K562 (cell line): ENCODE measurements around the gene TNKS2. TPM values are rescaled to one million over a fixed set of nuclear protein-coding genes. Genes with fewer than 3 reads are reported as not detected.

ENCODE experiments used
- ATAC-seq: fragments of 200-7000 bp; cut with Tn5 transposase; 3 replicates; pipeline ENCODE4 v1.9.1; 2020; ENCODE audit warnings: moderate library complexity
- BruUV-seq: library from RNA; stranded (reverse); fragments of 400-500 nt; replicated peaks from 2 replicates; lab custom pipeline; 2021; lab: Mats Ljungman, UMichigan
- CTCF ChIA-PET: fragments of 300-600 bp; formaldehyde crosslinking; extraction: SDS; loops from one replicate; lab custom pipeline; 2021; ENCODE audit warnings: low intra/inter-chr PET ratio; lab: Yijun Ruan, JAX
- POLR2A ChIA-PET: fragments of 300-600, 350-650 bp; sonication (Branson Sonifier 250); formaldehyde crosslinking; extraction: SDS; loops from one replicate; lab custom pipeline; 2021; ENCODE audit warnings: antibody characterized with exemption, inconsistent platforms; lab: Yijun Ruan, JAX
- DNase-seq, 4 experiments: peaks; one replicate each; pipeline versions ENCODE4 v3.0.0 to v3.0.0-alpha.2; 2011 to 2018; ENCODE audit warnings: low spot score in 3 of 4, mixed read lengths in 3 of 4; ENCODE audit errors: extremely low read depth in 1 of 4
- FAIRE-seq: peaks from 2 replicates; lab custom pipeline; 2011; peaks lifted over from hg19 to GRCh38; lab: Jason Lieb, UNC
- H2AFZ ChIP-seq: 2 replicates; pipeline ENCODE4 v1.6.0; 2011; ENCODE audit warnings: low read depth, low read length, control low read depth, inconsistent platforms
- H3K27ac ChIP-seq: fragments of 200-600 bp; 3 replicates; pipeline ENCODE4 v1.8.0; 2011; ENCODE audit warnings: low read depth, mild to moderate bottlenecking, control low read depth, inconsistent platforms, low read length, moderate library complexity, mixed read lengths; ENCODE audit errors: extremely low read depth
- H3K27me3 ChIP-seq, 2 experiments: fragments of 300-600 bp in 1 of 2; 2 replicates in 1 of 2; 3 replicates in 1 of 2; pipeline versions ENCODE4 v1.6.0 to v1.8.0; 2011; ENCODE audit warnings: inconsistent platforms in 2 of 2, low read length in 2 of 2, mild to moderate bottlenecking in 1 of 2, mixed read lengths in 1 of 2, moderate library complexity in 1 of 2; ENCODE audit not compliant: control insufficient read depth in 2 of 2, insufficient read depth in 2 of 2
- H3K36me3 ChIP-seq: fragments of 300-600 bp; 3 replicates; pipeline ENCODE4 v1.8.0; 2011; ENCODE audit warnings: mild to moderate bottlenecking, low read length, inconsistent platforms; ENCODE audit not compliant: control insufficient read depth, insufficient read depth
- H3K4me1 ChIP-seq, 2 experiments: fragments of 200-600 bp in 1 of 2; replicated peaks in 1 of 2; 2 replicates in 1 of 2; 3 replicates in 1 of 2; pipeline versions ENCODE4 v1.5.1 to v1.8.0; 2011; ENCODE audit warnings: inconsistent platforms in 2 of 2, low read length in 2 of 2, mild to moderate bottlenecking in 1 of 2, mixed read lengths in 1 of 2, moderate library complexity in 1 of 2; ENCODE audit not compliant: control insufficient read depth in 2 of 2, insufficient read depth in 2 of 2
- H3K4me2 ChIP-seq: 2 replicates; pipeline ENCODE4 v1.6.1; 2011; ENCODE audit warnings: low read length, control low read depth, inconsistent platforms, mixed read lengths; ENCODE audit not compliant: insufficient read depth
- H3K4me3 ChIP-seq: fragments of 200-600 bp; sonication (generic), shearing (Covaris generic); 2 replicates; pipeline ENCODE4 v1.5.1; 2016; ENCODE audit warnings: control low read depth, inconsistent platforms
- H3K79me2 ChIP-seq: fragments of 200-600 bp; 3 replicates; pipeline ENCODE4 v1.8.0; 2011; ENCODE audit warnings: low read length, inconsistent platforms; ENCODE audit not compliant: control insufficient read depth, insufficient read depth
- H3K9ac ChIP-seq, 2 experiments: 2 replicates each; pipeline versions ENCODE4 v1.6.0 to v1.6.1; 2011; ENCODE audit warnings: low read depth in 2 of 2, low read length in 2 of 2, control low read depth in 1 of 2, inconsistent platforms in 1 of 2, mild to moderate bottlenecking in 1 of 2, mixed read lengths in 1 of 2; ENCODE audit not compliant: insufficient read depth in 1 of 2
- H3K9me1 ChIP-seq: one replicate; pipeline ENCODE4 v1.6.0; 2011; ENCODE audit warnings: inconsistent platforms, mild to moderate bottlenecking, low read length, moderate library complexity; ENCODE audit not compliant: control insufficient read depth, insufficient read depth
- H3K9me3 ChIP-seq: replicated peaks from 2 replicates; pipeline ENCODE4 v1.5.1; 2011; ENCODE audit warnings: low read depth, low read length, inconsistent platforms; ENCODE audit not compliant: control insufficient read depth, insufficient read depth
- H4K20me1 ChIP-seq: replicated peaks from 2 replicates; pipeline ENCODE4 v1.6.1; 2011; ENCODE audit warnings: low read length, inconsistent platforms, mixed read lengths; ENCODE audit not compliant: control insufficient read depth, insufficient read depth
- BDP1 ChIP-seq: IDR thresholded peaks from 3 replicates; pipeline ENCODE4 v1.6.1; 2011; ENCODE audit not compliant: insufficient read length, insufficient read depth
- BRF1 ChIP-seq: IDR thresholded peaks from 3 replicates; pipeline ENCODE4 v1.6.1; 2011; ENCODE audit warnings: borderline replicate concordance, mild to moderate bottlenecking; ENCODE audit not compliant: insufficient read length; ENCODE audit errors: extremely low read depth
- CBFA2T3 ChIP-seq: fragments of 450-650 bp; IDR thresholded peaks from 2 replicates; pipeline ENCODE4 v1.6.1; 2017
- FOXK1 ChIP-seq: sonication (generic); formaldehyde crosslinking; IDR thresholded peaks from 2 replicates; pipeline ENCODE4 v1.8.0; 2022; ENCODE audit warnings: missing genetic modification reagents, mild to moderate bottlenecking, borderline replicate concordance
- HLTF ChIP-seq: fragments of 450-650 bp; IDR thresholded peaks from 2 replicates; pipeline ENCODE4 v1.6.1; 2016
- JUND ChIP-seq, 2 experiments: IDR thresholded peaks; 2 replicates in 1 of 2; 3 replicates in 1 of 2; pipeline ENCODE4 v1.6.1; 2011; ENCODE audit warnings: borderline replicate concordance in 2 of 2, low read depth in 2 of 2, low read length in 2 of 2, improper control_type of control experiment in 1 of 2, missing biosample characterization in 1 of 2, missing genetic modification characterization in 1 of 2, missing genetic modification reagents in 1 of 2
- KDM1A ChIP-seq, 2 experiments: fragments of 450-650 bp; IDR thresholded peaks; 2 replicates each; pipeline ENCODE4 v1.6.1; 2016; ENCODE audit warnings: mild to moderate bottlenecking in 2 of 2
- L3MBTL2 ChIP-seq: fragments of 450-650 bp; IDR thresholded peaks from 2 replicates; pipeline ENCODE4 v1.6.1; 2016; ENCODE audit warnings: mild to moderate bottlenecking, moderate library complexity
- MCM5 ChIP-seq: fragments of 450-650 bp; IDR thresholded peaks from 2 replicates; pipeline ENCODE4 v1.6.1; 2016; ENCODE audit warnings: low read depth
- PCBP1 ChIP-seq: fragments of 200-400 bp; formaldehyde crosslinking; IDR thresholded peaks from 2 replicates; pipeline ENCODE4 v1.6.1; 2018; ENCODE audit warnings: mild to moderate bottlenecking, low read depth, low read length; ENCODE audit not compliant: poor library complexity, severe bottlenecking
- PHF8 ChIP-seq: fragments of 200-600 bp; sonication (generic); IDR thresholded peaks from 2 replicates; pipeline ENCODE4 v1.6.1; 2012; ENCODE audit warnings: mixed run types, mild to moderate bottlenecking, inconsistent platforms, low read length, moderate library complexity, borderline replicate concordance
- SPI1 ChIP-seq: IDR thresholded peaks from 2 replicates; pipeline ENCODE4 v1.6.1; 2011; ENCODE audit warnings: low read depth, low read length, control low read depth, borderline replicate concordance
- TEAD1 ChIP-seq, 2 experiments: fragments of 450-650 bp in 1 of 2; sonication (generic) in 1 of 2; formaldehyde crosslinking; IDR thresholded peaks; 2 replicates each; pipeline versions ENCODE4 v1.4.0 to v1.8.0; 2020 to 2022; ENCODE audit warnings: mild to moderate bottlenecking in 2 of 2, missing genetic modification reagents in 1 of 2
- ZFP36 ChIP-seq: fragments of 150-350 bp; IDR thresholded peaks from 2 replicates; pipeline ENCODE4 v1.6.1; 2018; ENCODE audit warnings: low read length, low read depth; ENCODE audit not compliant: partially characterized antibody
- WGBS: fragments of 100-300 bp; shearing (Covaris generic); methylation state at CpG from one replicate; pipeline ENCODE4 v1.1.6; 2016; ENCODE audit warnings: low coverage, mixed read lengths; ENCODE audit not compliant: insufficient coverage; ENCODE audit errors: missing lambda C conversion rate; 5-methylcytosine and 5-hydroxymethylcytosine counted together
- in situ Hi-C: fragments of 300-500 bp; cut with MboI; formaldehyde crosslinking; loops from 4 replicates; pipeline ENCODE4 v1.15.0; 2018; ENCODE audit warnings: inconsistent platforms, mixed read lengths
- intact Hi-C: fragments of 100-400 bp; cut with micrococcal nuclease; formaldehyde crosslinking; loops from 2 replicates; pipeline ENCODE4 v1.14.2; 2022
- polyA plus RNA-seq, 8 experiments: library from polyadenylated mRNA; depleted of rRNA in 4 of 8; stranded (reverse) in 5 of 8; unstranded in 3 of 8; fragments of >200 nt; fragmentation: Nextera tagmentation in 2 of 8; fragmentation: Illumina TruSeq in 1 of 8; extraction: Ambion mirVana in 2 of 8; extraction: Trizol in 1 of 8; gene quantifications; 2 replicates each; pipeline versions ENCODE4 v1.2.1 to v1.2.3, GENCODE V29; 2011 to 2014; ENCODE audit warnings: inconsistent platforms in 1 of 8, missing spikeins in 1 of 8
- total RNA-seq, 7 experiments: library from RNA; depleted of rRNA in 6 of 7; stranded (reverse); fragments of >200 nt in 6 of 7; fragmentation: Illumina TruSeq in 2 of 7; extraction: Trizol in 2 of 7; gene quantifications; 2 replicates each; pipeline versions ENCODE4 v1.2.1 to v1.2.3, GENCODE V29; 2011 to 2021; ENCODE audit warnings: low replicate concordance in 1 of 7
- TF ChIP-seq, protein P1 (sequence below): fragments of 250-450 bp; sonication (Bioruptor Pico); IDR thresholded peaks from 2 replicates; pipeline ENCODE4 v1.5.0; 2022; ENCODE audit warnings: mild to moderate bottlenecking

Gene TNKS2
- total and polyA plus RNA-seq, 9 of the 15 experiments (the other 6 are each of a cell fraction or from before 2014, with no cell fraction given): 3.5 to 19.8 (median 8.6) TPM

DNA sequence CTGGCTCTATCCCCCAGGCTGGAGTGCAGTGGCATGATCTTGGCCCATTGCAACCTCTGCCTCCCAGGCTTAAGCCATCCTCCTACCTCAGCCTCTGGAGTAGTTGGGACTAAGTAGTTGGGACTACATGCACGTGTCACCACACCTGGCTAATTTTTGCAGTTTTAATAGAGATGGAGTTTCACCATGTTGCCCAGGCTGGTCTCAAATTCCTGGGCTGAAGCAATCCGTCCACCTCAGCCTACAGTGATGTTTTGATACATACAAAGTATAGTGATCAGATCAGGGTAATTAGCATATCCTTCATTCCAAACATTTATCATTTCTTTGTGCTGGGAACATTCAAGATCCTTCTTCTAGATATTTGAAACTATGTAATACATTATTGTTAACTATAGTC is 22.5 kb upstream of the TNKS2 start:
- Histone ChIP-seq H3K9me3 (no peaks in the 10 kb centered on the region), H3K9ac (no peak overlapping the region), H3K36me3 (no peaks in the 10 kb centered on the region), H3K4me3 (no peak overlapping the region), H3K4me1 (no peaks in the 10 kb centered on the region), H3K9me1 (no peaks in the 10 kb centered on the region), H2AFZ (no peak overlapping the region), H4K20me1 (no peaks in the 10 kb centered on the region), H3K27me3 (no peaks in the 10 kb centered on the region; a peak in 1 of 5 replicates), H3K79me2 (no peaks in the 10 kb centered on the region), H3K4me2 (no peak overlapping the region), H3K27ac (no peak overlapping the region)
- no TSS peak for BruUV-seq
- no peak for DNase-seq
- FAIRE-seq: no peak
- in situ Hi-C loops: no loop called here
- POLR2A ChIA-PET: interaction anchor here (2.3 kb wide), 1 partner anchor 11 kb away, joined by 8 read pairs; no protein-coding TSS in a partner anchor
- no peak for TF ChIP-seq BDP1
- peak; percentile 52 for TF ChIP-seq ZFP36
- intact Hi-C loops: no loop called here
- ATAC-seq: no peak
- WGBS: 14% methylated on average over 1 of the region's 2 CpGs
- CTCF ChIA-PET: no interaction called here

DNA sequence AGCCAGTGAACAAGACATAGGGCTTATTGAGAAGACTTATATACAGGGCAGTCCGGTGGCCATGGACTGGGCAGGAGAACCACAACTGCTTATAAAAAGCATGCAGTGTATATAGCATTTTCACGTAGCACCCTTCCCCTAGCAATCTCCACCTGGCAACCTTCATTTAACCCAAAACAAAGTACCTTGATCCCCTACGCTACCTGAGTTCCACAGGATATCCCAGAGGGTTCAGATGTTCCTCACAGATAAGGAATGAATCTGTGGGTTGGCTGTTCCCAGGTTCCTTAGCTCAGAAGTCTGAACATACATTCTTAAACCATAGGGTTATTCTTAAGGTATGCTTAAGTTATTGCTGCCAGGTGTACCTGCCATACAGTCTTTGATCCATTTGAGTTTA is 22.0 kb upstream of the TNKS2 start:
- H3K36me3 ChIP-seq: no peaks in the 10 kb centered on the region
- no peak overlapping the region for H3K4me3 ChIP-seq
- H3K27me3 ChIP-seq: no peaks in the 10 kb centered on the region; a peak in 1 of 5 replicates
- BruUV-seq: no TSS peak
- H3K4me2 ChIP-seq: no peak overlapping the region
- no peaks in the 10 kb centered on the region for H3K4me1 ChIP-seq
- H3K79me2 ChIP-seq: no peaks in the 10 kb centered on the region
- H3K9me1 ChIP-seq: no peaks in the 10 kb centered on the region
- ChIA-PET POLR2A (no interaction called here), CTCF (no interaction called here)
- H4K20me1 ChIP-seq: no peaks in the 10 kb centered on the region
- intact Hi-C loops (no loop called here), in situ Hi-C loops (no loop called here)
- no peak for ATAC-seq
- H3K9ac ChIP-seq: no peak overlapping the region
- 23% methylated on average over 3 of the region's 3 CpGs for WGBS
- DNase-seq: no peak
- no peaks in the 10 kb centered on the region for H3K9me3 ChIP-seq
- FAIRE-seq: no peak
- H3K27ac ChIP-seq: no peak overlapping the region
- no peak overlapping the region for H2AFZ ChIP-seq
- TF ChIP-seq TEAD1 (CRISPR knock-in tag; IDR thresholded peaks at IDR 0.05) (no peak), FOXK1 (CRISPR knock-in tag) (no peak), BRF1 (no peak), MCM5 (no peak), CBFA2T3 (no peak), KDM1A (IDR thresholded peaks at IDR 0.05) (no peak), PHF8 (no peak), JUND (IDR thresholded peaks at IDR 0.05; ENCODE audit: borderline replicate concordance, low read depth, low read length) (no peak), JUND (tag; IDR thresholded peaks at IDR 0.05; ENCODE audit: borderline replicate concordance, low read depth, low read length) (no peak), HLTF (no peak), PCBP1 (no peak), L3MBTL2 (no peak), SPI1 (no peak)
- TF ChIP-seq, protein P1, sequence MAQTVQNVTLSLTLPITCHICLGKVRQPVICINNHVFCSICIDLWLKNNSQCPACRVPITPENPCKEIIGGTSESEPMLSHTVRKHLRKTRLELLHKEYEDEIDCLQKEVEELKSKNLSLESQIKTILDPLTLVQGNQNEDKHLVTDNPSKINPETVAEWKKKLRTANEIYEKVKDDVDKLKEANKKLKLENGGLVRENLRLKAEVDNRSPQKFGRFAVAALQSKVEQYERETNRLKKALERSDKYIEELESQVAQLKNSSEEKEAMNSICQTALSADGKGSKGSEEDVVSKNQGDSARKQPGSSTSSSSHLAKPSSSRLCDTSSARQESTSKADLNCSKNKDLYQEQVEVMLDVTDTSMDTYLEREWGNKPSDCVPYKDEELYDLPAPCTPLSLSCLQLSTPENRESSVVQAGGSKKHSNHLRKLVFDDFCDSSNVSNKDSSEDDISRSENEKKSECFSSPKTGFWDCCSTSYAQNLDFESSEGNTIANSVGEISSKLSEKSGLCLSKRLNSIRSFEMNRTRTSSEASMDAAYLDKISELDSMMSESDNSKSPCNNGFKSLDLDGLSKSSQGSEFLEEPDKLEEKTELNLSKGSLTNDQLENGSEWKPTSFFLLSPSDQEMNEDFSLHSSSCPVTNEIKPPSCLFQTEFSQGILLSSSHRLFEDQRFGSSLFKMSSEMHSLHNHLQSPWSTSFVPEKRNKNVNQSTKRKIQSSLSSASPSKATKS (CRISPR knock-in tag): no peak
